NCI-H82 treated with DMSO at 0.1 percent for 48 hours (cell line): ENCODE results near the gene LRRC8C.
"Not testable (repeated sequence)": the region's sequence is repeated elsewhere in the genome, so short reads cannot be mapped to it uniquely, and the experiment has no call there.

ENCODE experiments used
- DNase-seq: peaks from one replicate; lab custom pipeline; 2025; ENCODE audit not compliant: unreplicated experiment; lab: John Stamatoyannopoulos, UW

Gene LRRC8C

GRCh38 chr1:89632657-89633247 is at the start of gene LRRC8C:
LRRC8C (plus strand) TSS chr1:89633120; CDS start chr1:89686474, 53,354 bp downstream.
- peak; percentile 32 for DNase-seq

- DNase-seq = no peak
Observed at GRCh38 chr1:89584211-89584610, 48.7 kb upstream of the LRRC8C start.

- DNase-seq = no peak
Observed at GRCh38 chr1:89584781-89585180, 48.1 kb upstream of the LRRC8C start.

GRCh38 chr1:89587729-89588161 is 45.2 kb upstream of the LRRC8C start:
- DNase-seq = no peak

GRCh38 chr1:89588480-89588879 is 44.4 kb upstream of the LRRC8C start:
- no peak for DNase-seq

- no peak for DNase-seq
Observed at GRCh38 chr1:89589515-89589914, 43.4 kb upstream of the LRRC8C start.

- DNase-seq = no peak
Observed at GRCh38 chr1:89590341-89591080, 42.4 kb upstream of the LRRC8C start.

GRCh38 chr1:89592861-89593302 is 40.0 kb upstream of the LRRC8C start:
- not testable (repeated sequence) for DNase-seq

GRCh38 chr1:89594096-89594740 is 38.7 kb upstream of the LRRC8C start:
- no peak for DNase-seq

GRCh38 chr1:89596698-89597097 is 36.2 kb upstream of the LRRC8C start:
- DNase-seq = no peak

- peak; percentile 28 for DNase-seq
Observed at GRCh38 chr1:89598450-89599331, 34.2 kb upstream of the LRRC8C start.

- no peak for DNase-seq
Observed at GRCh38 chr1:89599332-89599630, 33.6 kb upstream of the LRRC8C start.

- DNase-seq = no peak
Observed at GRCh38 chr1:89600451-89601224, 32.3 kb upstream of the LRRC8C start.

GRCh38 chr1:89602871-89603404 is 30.0 kb upstream of the LRRC8C start:
- no peak for DNase-seq

GRCh38 chr1:89603651-89604413 is 29.1 kb upstream of the LRRC8C start:
- no peak for DNase-seq

GRCh38 chr1:89604414-89604735 is 28.5 kb upstream of the LRRC8C start:
- DNase-seq = no peak

- no peak for DNase-seq
Observed at GRCh38 chr1:89605692-89606091, 27.2 kb upstream of the LRRC8C start.

GRCh38 chr1:89606227-89606980 is 26.5 kb upstream of the LRRC8C start:
- no peak for DNase-seq

GRCh38 chr1:89607156-89607555 is 25.8 kb upstream of the LRRC8C start:
- DNase-seq = no peak
